Endometrium (tissue), 2 donors: ENCODE results near the gene SOBP.
A peak's percentile ranks its signal among the peaks of the same experiment; 100 is the strongest.

ENCODE experiments used
- FAIRE-seq: peaks from 2 replicates; lab custom pipeline; 2012; peaks lifted over from hg19 to GRCh38; lab: Jason Lieb, UNC
- donor health status: control.
- donor health status: control.

The SOBP gene

DNA sequence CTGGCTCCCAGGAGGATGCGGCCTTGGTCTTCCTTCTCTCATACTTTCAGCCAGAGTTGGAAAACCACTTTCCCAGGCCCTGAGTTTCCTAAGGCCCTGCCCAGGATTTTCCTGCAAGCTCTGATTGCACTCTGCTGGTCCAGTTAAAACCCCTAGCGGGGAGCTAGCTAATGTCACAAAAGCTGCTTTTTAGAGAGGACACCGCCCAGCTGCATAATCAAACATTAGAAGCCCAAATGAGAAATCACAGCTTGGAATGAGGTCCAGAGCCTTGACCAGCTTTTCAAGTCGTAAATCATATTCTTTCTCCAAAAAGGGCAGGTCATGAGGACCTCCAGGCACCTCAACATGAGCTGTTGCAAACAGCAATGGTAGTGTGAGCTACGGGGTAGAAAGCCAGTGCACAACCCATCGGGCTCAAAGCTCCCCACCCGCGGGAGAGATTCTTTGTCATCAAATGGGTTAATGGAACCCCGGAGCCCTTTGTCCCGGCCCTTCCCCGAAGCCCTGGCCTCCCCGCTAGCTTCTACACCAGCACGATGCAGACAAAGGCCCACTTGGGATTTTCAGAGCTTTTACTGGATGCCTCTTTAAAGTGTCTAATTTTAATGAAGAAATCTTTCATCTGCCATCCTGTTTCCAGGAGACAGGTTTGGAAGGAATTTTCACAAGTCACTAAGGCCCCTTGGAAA lies 200.2 kb downstream of the SOBP start:
- no peak for FAIRE-seq

DNA sequence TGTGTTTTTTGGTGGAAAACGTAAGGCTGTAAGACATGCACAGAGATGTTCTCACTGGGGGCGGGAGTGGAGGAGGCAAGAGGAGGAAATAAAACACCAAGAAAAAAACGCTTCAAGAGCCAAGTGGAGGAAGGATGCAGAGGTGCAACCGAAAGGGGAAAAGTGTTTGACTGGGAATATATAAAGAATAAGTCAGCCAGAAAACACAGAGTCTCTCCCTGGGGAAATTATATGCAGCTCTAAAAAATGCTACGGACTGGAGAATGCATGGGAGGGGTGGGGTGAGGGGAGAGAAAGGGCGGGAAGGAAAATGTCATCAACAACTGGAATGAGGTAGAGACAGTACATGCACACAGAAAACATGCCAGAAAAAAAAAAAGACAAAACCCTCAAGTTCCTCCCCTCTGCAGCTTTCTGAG lies 200.7 kb downstream of the SOBP start:
- FAIRE-seq: peak; percentile 18

DNA sequence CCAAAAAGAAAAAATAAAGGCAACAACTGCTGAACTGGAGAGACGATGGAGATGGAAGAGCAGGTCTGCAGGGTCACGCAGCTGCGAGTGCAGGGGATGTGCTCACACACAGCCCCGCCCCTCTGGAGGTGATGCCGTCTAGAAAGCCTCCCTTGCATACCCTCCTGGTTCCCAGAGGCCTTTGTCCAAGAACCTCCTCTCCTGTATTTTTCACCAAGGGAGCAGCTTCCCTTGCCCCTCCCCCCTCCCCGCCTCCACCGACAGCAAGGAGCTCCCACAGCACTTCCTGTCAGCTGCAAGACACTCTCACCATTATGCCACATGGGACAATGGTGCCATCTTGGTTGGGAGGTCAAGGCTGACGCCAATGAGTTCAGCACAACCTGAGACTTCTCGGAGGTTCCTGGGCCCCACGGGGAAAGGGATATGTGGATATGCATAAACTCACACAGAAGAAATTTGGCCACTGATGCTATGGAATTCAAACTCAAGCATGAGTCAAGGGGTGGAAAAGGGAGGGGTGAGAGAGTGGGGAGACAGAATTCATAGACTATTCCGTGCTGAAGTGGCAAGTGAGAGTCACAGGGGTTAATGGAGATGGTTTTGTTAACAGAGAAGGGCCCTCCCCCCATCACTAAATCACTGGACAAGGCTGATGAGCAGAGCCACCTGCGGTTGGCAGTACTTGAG lies 201.3 kb downstream of the SOBP start:
- FAIRE-seq: no peak

DNA sequence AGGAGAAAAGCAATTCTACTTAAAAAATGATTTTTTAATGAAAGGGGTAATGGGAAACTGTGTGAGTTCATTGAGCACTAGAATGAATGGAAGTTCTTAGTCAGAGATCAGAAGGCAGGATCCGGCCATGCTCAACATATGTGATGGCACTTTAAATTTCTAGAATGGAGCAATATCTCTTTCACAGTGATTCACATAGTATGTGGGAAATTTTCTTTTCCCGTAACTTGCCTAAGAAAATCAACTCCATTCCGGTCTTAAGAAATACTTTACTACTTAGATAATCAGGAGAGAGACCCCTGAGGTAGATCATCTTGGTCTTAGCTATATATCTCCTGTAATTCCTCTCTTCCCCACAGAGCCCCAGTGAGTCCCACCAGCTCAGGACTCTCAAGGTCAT lies 202.4 kb downstream of the SOBP start:
- FAIRE-seq: no peak

DNA sequence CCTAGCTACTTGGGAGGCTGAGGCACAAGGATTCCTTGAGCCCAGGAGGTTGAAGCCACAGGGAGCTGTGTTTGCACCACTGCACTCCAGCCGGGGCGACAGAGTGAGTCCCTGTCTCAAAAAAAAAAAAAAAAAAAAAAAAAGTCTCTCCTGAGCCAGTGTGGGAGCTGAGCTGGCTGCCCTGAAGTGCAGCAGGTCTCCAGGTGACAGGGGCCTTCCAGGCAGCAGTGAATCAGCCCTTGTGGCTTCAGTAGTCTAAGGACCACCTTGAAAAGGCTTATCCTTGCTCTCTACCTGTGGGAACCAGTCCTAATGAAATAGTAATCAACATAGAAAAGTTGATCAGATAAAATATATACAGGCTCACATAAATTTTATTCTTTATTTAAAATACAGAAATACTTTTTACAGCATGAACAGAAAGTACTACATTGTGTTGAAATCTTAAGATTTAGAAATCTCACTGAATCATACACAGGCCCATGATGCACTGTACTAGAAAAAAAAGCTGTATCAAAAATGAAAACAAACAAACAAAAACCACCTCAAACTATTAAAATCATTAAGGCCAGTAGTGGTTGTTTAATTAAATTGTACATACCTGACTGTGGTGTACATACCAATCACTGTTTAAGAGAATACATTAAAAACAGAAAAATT lies 205.3 kb downstream of the SOBP start:
- no peak for FAIRE-seq

DNA sequence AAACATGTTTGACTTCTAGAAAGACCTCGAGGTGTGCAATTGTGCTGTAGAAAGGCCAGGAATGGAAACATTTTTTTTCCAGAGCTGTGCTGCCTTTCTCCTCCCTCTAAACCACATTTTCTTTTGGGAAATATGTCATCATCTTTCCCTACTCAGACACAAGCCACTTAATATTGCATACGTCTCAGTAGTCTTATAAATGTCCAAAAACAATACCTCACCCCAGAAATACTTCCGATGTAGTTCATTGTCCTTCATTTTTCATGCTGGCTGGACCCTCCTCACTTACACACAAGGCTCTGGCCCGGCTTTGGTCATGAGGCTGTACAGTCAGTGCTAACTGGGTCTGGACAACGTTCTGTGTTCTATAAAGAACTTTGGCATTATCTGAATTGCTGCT lies 207.8 kb downstream of the SOBP start:
- no peak for FAIRE-seq

DNA sequence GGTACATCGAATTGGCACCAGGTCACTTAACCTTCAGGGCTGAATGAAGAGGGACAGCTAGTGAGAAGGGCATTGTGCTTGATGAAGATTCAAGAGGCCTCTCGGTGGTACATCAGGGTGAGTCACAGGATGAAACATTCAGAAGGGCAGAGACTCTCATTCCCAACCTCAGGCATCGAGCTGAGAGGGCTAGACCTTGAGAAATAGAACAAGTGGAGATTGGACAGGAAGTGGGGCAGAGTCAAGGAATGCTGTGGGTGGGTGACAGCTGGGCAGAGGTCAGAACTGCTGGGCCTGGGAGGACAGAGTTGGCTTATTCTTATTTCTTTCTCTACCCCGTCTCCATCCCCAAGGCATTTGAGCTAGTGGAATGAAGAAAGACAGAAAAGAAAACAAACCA lies 208.2 kb downstream of the SOBP start:
- no peak for FAIRE-seq

DNA sequence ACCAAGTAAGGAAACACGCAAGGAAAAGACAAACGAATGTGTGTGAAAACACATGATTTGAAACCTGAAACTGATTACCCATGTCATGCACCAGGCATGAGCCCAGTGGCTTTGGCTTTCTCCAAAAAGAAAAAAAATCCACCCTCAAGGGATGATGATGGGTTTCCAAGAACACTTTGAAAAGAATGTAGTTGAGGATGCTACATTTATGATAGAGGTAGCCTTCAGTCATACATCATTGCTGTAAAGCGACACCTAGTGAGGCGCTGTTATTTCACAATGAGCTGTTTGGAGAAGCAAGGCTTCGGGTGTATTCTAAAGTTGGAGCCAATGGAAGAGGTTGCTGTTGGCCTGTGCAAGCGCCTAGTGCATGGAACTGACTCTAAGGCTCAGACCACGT lies 209.3 kb downstream of the SOBP start:
- no peak for FAIRE-seq

DNA sequence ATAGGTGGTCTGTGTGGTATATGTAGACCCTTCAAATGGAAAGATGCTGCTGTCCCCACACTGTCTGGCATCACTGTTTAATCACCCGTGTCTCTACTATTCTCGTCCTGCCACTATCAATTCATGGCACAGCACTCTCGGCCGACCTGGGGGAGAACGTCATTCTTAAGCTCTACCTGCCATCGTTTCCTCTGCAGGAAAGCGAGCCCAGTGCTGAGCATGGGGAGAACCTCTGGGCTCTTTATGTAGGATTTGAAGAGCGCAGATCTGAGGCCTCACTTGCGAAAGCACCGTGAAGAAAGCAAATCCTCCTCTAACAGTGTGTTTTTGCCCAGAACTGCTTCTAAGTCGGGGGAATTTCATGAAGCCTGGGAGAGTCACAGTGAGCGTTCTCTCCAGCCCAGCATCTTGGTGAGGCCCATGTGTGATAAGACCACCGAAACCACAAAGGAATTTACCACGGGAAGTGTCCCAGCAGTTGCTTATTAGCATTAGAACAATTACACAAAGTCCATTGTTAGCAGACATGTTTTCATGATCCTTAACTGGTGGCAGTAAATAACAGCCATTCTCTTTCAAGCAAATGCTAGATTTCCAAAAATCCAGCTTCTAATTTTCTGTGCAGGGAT lies 209.9 kb downstream of the SOBP start:
- no peak for FAIRE-seq

DNA sequence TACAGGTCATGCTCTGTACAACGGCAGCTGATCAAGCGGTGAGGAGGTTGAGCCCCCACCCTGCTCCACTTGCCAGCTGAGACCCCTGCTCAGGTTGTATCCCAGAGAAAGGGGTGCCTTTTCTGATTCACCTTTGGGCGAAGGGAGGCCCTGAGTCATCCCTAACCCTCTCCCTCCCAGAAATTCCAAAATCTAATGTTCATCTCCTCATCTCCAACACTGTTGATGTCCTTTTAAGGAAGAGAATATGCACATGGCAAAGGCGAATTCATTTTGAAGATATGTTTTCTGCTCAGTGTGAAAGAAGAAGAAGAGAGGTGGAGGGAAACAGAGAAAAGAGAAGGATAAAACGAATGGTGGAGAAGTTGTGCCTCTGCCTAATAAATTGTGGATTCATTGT lies 213.7 kb downstream of the SOBP start:
- FAIRE-seq: no peak

DNA sequence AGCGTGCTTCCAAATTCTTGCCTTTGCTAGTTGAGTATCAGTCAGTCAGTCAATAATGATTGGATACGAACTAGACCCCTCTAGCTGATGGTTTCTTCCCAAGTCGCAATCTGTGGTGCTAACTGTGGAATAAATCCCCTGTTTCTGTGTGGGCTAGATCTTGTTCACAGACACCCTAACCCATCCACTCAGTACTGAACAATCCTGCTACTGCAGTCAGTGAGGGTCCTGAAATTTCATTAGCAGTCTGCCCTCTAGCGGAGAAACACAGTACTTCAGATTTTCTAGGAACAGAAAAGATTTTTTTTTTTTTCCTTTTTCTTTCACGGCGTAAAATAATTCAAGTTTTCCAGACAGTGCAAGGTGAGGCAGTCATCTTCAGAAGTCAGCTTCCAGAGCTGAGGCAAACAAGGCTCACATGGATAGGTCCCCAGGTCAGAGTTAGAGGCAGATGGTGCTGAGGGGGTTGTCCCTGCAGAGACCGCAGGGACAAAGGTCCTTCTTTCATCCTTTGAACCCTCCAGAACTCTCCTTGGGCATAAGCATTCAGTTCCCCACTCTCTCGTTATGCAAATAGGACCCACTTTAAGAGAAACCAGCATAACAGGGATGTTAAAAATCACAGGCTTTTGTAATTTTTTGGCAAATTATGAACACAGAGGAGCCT lies 214.6 kb downstream of the SOBP start:
- FAIRE-seq: peak; percentile 50

DNA sequence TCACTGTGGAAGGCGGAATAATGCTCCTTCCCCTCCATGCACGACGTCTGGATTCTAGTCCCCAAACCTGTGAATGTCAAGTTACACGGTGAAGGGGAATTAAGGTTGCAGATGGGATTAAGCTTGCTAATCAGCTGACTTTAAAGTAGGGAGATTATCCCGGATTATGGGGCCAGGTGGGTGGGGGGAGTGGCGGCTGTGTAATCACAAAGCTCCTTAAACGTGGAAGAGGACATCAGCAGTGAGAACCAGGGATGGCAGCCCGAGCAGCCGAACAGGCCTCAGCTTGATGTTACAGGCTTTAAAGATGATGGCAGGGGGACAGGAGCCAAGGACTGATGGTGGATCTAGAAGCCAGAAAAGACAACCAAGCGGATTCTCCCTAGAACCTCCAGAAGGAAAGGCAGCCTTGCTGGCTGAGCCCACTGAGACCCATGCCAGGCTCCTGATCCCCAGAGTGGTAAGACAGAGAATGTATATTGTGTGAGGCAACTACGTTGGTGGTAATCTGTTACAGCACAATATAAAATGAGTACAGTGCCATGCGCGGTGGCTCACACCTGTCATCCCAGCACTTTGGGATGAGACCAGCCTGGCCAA lies 216.7 kb downstream of the SOBP start:
- no peak for FAIRE-seq

DNA sequence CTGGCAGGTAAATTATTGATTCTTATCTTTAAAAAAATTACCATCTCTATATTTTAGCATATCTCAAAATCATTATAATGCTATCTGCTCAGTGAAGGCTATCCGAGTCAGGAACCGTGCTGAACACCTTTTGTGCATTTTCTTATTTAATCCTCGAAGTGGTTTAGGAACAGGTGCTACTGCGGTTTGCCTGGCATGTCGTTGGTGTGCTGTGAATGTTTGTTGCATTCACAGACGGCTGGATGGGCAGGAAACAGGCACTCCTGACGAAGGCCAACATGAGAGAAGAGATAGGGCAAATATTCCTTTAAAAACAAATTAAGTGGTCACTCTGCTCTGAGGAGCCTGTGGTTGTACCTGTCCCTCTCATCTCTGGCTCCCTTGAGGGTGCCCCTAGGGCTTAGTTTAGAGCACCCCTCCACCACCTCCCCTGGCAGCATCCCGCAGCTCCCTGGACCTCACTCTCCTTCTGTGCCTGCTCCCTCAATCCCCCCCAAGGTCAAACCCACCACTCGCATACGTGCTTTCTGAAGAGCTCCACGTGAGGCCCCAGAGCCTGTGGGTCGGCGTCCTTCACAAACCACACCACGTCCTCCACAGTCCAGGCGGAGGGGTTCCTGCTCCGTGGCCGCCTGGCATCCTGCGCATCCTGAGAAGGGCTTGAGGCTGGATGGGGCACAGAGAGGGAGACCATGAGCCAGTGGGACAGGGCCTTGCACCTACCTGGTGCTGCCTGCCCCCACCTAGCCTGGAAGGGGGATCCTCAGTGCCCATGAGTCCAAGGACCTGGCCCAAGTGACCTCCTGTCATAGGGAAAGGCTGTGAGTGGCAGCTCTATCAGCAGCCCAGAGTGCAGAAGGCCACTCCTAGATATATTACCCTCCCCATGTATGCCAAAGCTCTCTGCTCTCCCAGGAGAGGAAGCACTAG lies 217.7 kb downstream of the SOBP start:
- no peak for FAIRE-seq

DNA sequence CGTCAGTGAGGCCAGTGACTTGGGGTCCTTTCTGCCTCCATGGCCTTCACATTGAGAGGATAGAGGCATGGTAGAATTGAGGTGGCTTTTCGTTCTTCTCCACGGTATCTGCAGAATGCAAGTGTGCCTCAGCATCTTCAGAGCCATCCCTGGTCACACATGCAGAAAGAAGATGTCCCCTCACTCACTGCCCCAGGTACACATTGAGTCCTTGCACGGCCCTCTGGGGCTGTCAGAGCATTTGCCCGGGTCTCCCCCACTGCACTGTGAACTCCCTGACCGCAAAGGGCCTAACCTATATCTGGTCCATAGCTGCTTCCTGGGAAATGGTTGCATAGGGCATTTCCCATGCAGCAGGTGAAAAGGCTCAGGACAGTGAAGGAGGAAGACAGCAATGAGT lies 218.5 kb downstream of the SOBP start:
- no peak for FAIRE-seq

DNA sequence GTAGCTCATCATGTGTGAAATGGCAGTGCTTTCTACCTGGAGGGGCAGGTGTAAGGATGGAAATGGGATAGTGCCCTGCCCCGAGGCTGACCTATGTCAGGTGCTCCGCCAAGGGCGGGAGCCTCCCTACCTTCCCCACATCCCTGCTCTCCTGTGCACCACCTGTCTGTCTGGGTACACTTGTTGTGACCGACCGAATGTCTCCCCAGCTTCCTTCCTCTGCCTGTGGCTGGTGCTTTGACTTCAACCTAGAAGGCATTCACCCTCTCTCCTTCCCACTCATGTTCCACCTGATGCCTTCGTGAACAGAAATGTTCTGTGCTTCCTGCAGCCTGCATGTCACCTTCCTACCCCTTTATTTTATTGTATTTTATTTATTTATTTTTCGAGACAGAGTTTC lies 219.4 kb downstream of the SOBP start:
- FAIRE-seq: no peak
